ENCODE measurements around the gene CST7.
A peak's percentile ranks its signal among the peaks of the same experiment; 100 is the strongest.

CST7 gene

GRCh38 chr20:24964506-24964840 is 15.4 kb downstream of the CST7 start:
- DNase-seq = no peak

GRCh38 chr20:24965065-24965919 is 16.2 kb downstream of the CST7 start:
- no peak for DNase-seq

- DNase-seq = no peak
Observed at GRCh38 chr20:24966317-24967012, 17.4 kb downstream of the CST7 start.

- no peak for DNase-seq
Observed at GRCh38 chr20:24968278-24968800, 19.3 kb downstream of the CST7 start.

- no peak for DNase-seq
Observed at GRCh38 chr20:24969186-24970029, 20.3 kb downstream of the CST7 start.

- DNase-seq = no peak
Observed at GRCh38 chr20:24970030-24970553, 21.0 kb downstream of the CST7 start.

- no peak for DNase-seq
Observed at GRCh38 chr20:24970754-24971153, 21.7 kb downstream of the CST7 start.

GRCh38 chr20:24971376-24972101 is 22.5 kb downstream of the CST7 start:
- DNase-seq = no peak

GRCh38 chr20:24972341-24972740 is 23.3 kb downstream of the CST7 start:
- no peak for DNase-seq

GRCh38 chr20:24977336-24977735 is 28.3 kb downstream of the CST7 start:
- DNase-seq = no peak

- DNase-seq = peak in 12 of 51 donors; percentile 15 to 50 (median 36)
Observed at GRCh38 chr20:24977797-24978196, 28.7 kb downstream of the CST7 start.

GRCh38 chr20:24978513-24978912 is 29.4 kb downstream of the CST7 start:
- peak in 31 of 51 donors; percentile 18 to 80 (median 54) for DNase-seq

- no peak for DNase-seq
Observed at GRCh38 chr20:24979036-24979960, 30.2 kb downstream of the CST7 start.

GRCh38 chr20:24980291-24981053 is 31.4 kb downstream of the CST7 start:
- no peak for DNase-seq

- no peak for DNase-seq
Observed at GRCh38 chr20:24981282-24981681, 32.2 kb downstream of the CST7 start.

GRCh38 chr20:24981790-24982189 is 32.7 kb downstream of the CST7 start:
- DNase-seq = peak in 13 of 51 donors; percentile 17 to 44 (median 30)

- no peak for DNase-seq
Observed at GRCh38 chr20:24983896-24984295, 34.8 kb downstream of the CST7 start.

GRCh38 chr20:24984961-24985640 is 36.0 kb downstream of the CST7 start:
- no peak for DNase-seq

All from hypothalamus (tissue), 51 donors.